Astrocyte of the hippocampus (primary cell): ENCODE results near the gene SNTB2.
"Not testable (repeated sequence)": the region's sequence is repeated elsewhere in the genome, so short reads cannot be mapped to it uniquely, and the experiment has no call there.

ENCODE experiments used
- DNase-seq: peaks from one replicate; pipeline ENCODE4 v3.0.0; 2011; ENCODE audit warnings: low read depth, low spot score

SNTB2 gene

DNA sequence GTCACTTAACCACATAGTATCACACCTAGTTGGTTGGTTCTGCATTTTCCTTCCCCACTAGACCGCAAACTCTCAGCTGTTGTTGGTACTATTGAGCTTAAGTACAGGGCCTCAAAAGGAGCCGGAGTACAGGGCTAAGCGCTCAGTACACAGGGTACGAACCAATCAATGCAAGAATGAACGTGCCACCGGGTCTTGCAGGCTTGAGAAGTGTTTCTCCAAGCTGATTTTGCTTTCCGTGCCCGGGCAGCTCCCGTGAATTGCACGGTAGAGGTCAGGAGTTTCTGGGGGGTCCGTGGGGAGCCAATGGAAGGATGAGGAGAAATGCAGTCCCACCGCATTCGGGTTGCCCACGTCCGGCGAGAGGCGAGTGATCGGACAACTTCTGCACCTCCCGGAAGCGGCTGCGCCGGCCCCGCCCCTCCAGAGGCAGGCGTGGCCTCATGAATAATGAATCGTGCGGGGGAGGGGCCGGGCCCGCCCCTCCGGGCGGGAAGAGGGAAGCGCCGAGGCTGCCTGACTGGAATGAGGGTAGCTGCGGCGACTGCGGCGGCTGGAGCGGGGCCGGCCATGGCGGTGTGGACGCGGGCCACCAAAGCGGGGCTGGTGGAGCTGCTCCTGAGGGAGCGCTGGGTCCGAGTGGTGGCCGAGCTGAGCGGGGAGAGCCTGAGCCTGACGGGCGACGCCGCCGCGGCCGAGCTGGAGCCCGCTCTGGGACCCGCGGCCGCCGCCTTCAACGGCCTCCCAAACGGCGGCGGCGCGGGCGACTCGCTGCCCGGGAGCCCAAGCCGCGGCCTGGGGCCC, at the start of gene SNTB2:
SNTB2 (plus strand) TSS at position 523 of the 804 bp plus-strand sequence; CDS start at position 526, 3 bp downstream.
- DNase-seq, result peak; percentile 97

- no peak for DNase-seq
These were observed 48.4 kb upstream of the SNTB2 start for GRCh38 chr16:69138608-69139007.

- not testable (repeated sequence) for DNase-seq
These were observed 47.5 kb upstream of the SNTB2 start for GRCh38 chr16:69139464-69139863.

DNA sequence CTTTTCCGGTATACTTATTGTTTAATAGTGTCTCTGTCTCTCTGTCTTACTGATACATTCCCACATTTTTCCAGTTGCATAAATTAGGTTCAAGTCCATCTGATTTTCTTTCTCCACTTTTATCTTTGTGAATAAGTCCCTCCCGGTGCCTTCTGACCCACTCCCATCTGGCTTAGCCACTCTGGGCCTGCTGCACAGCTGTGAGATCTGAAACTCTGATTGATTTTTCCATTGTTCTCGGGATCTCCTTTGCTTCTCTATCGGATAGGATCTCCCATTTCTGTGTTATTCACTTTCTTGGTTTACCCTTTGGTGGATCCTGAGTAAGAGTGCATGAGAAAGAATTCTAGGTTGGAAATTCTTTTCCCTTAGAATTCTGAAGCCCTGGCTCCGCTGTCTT, 46.0 kb upstream of the SNTB2 start:
- no peak for DNase-seq

DNA sequence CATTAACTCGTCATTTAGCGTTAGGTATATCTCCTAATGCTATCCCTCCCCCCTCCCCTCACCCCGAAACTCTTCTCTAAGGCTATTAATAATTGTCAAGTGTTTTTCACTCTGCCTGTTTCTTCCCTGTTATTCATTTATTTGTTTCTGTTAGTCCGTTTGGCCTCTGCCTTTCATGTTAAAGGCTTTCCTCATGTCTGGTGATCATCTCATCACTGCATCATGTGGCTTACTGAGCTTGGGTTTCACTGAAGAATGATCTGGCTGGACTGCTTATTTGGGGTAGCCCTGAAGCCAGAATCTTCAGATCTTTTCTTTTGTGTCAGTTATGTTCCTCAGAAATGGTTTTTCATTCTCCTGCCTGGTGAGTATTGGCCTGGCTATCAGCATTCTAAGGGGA, 45.0 kb upstream of the SNTB2 start:
- DNase-seq, result no peak

DNA sequence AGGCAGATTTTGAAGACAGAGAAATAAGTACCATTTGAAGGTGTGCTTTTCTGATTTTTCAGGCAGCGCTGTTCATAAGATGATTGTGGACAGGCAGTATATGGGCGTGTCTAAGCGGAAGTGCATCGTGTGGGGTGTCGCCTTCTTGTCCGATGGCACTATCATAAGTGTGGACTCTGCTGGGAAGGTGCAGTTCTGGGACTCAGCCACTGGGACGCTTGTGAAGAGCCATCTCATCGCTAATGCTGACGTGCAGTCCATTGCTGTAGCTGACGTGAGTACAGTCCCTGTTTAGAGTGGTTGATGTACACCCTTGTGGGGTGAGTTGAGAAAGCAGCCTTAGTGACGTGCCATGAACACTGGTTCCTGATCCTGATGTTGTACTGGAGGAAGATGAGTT, 43.8 kb upstream of the SNTB2 start:
- DNase-seq, result no peak

DNA sequence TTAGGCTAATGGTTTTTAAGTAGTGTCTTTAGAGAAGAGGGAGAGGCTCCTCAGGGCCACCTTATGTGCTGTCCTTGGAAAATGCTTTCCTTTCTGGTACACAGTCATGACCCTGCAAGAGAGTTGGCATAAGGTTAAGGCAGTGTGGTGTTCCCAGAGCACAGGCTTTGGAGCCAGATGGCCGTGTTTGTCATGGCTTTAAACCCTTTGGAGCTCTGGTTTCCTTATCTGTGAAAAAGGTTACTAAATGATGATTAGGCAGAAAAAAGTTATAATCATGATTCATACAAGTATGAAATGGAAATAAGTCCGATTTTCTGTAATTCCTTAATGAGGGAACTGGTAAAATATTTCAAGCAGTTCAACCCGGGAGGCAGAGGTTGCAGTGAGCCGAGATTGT, 41.3 kb upstream of the SNTB2 start:
- DNase-seq, result no peak

DNA sequence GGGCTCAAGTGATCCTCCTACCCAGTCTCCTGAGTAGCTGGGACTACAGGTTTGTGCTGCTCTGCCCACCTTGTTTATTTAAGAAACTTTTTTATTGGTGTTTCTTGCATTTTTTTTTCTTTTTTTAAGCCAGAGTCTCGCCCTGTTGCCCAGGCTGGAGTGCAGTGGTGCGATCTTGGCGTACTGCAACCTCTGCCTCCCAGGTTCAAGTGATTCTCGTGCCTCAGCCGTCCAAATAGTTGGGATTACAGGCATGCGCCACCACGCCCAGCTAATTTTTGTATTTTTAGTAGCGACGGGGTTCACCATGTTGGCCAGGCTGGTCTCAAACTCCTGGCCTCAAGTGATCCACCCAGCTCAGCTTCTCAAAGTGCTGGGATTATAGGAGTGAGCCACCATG, 37.3 kb upstream of the SNTB2 start:
- DNase-seq, result not testable (repeated sequence)

GRCh38 chr16:69150146-69150865, 36.7 kb upstream of the SNTB2 start:
- DNase-seq, result peak; percentile 89

- DNase-seq, result no peak
These were observed 29.8 kb upstream of the SNTB2 start for GRCh38 chr16:69157196-69157595.

DNA sequence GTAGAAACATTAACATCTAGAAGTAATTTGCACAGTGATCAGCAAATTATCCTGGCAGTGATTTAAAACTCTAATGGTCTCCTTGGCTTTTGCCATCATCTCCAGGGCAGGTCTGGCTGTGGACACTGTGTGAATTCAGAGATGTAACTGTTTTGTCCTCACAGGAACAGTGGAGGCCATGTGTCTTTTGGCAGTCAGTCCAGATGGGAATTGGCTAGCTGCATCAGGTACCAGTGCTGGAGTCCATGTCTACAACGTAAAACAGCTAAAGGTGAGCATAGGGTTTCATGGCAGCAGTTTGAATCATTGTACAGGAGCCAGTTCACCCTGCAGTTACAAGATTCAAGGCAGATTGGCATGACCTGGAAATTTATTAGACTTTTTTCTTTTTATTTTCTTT, 26.8 kb upstream of the SNTB2 start:
- no peak for DNase-seq

DNA sequence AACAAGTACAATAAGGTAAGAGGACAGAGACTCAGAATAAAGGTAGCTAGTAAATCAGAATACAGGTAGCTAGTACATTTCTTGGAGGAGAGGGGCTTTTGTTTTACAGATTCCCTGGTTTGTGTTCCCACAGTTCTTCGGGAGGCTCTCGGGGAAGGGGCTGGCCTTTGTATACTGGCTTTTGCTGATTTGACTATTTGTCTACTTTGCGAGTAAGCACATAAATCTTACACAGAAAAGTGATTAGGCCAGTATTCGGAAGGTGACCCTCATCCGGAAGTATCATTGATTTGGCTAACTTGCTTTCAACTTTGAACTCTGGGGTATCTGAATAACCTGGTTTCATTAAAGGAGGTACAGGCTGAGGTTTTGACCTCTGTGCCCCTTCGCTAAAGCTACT, 21.4 kb upstream of the SNTB2 start:
- DNase-seq, result no peak

DNA sequence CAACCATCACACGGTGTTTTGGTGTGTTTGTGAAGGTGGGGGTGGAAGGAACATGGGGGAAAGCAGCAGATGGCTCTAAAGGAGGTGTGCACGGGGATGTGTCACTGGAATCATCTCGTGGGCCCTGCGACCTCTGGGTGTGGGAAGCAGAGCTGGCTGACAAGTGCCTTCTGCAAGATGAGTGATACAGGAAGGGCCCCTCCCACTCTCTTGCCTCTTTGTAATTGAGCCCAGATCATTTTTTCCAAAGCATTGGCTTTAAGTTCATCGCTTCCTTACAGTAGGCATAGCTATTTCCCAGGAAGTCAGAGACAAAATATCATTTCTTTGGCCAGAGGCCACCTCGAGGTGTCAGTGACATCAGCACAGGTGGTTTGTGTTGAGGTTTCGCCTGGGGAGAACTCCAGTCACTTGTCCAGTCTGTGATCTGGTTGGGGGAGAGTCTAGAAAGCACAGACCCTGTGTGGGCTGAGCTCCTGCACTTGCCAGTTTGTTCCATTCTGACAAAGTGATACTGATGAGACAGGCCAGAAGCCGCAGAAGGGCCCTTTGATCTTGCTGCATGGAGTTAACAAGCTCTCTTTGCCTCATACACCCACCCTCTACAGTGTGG, 20.6 kb upstream of the SNTB2 start:
- peak; percentile 41 for DNase-seq

GRCh38 chr16:69166946-69167930, 19.7 kb upstream of the SNTB2 start:
- no peak for DNase-seq

- DNase-seq, result no peak
These were observed 17.9 kb upstream of the SNTB2 start for GRCh38 chr16:69169051-69169450.

GRCh38 chr16:69169607-69170352, 17.2 kb upstream of the SNTB2 start:
- no peak for DNase-seq

GRCh38 chr16:69171325-69172084, 15.5 kb upstream of the SNTB2 start:
- DNase-seq, result peak; percentile 88

GRCh38 chr16:69176033-69176800, 10.7 kb upstream of the SNTB2 start:
- peak; percentile 90 for DNase-seq

- DNase-seq, result peak; percentile 81
These were observed 7.5 kb upstream of the SNTB2 start for GRCh38 chr16:69179328-69180010.
